Endothelial cell of umbilical vein (primary cell): ENCODE results near the gene SIRPA.

Experiments used
- CTCF ChIP-seq, 2 donors: IDR thresholded peaks; 1 replicate in 1 of 2; 2 replicates in 1 of 2; pipeline ENCODE4 v1.5.1; 2011; ENCODE audit warnings: low read length in 2 of 2, mild to moderate bottlenecking in 2 of 2, moderate library complexity in 2 of 2, control low read depth in 1 of 2, inconsistent platforms in 1 of 2, low read depth in 1 of 2; ENCODE audit not compliant: insufficient read depth in 1 of 2; ENCODE audit errors: extremely low read depth in 1 of 2
- POLR2A ChIP-seq: IDR thresholded peaks from 2 replicates; pipeline ENCODE4 v1.6.1; 2012; ENCODE audit warnings: low read depth, mild to moderate bottlenecking, control low read depth, low read length
- POLR2AphosphoS5 ChIP-seq: IDR thresholded peaks from 2 replicates; pipeline ENCODE4 v1.6.1; 2012; ENCODE audit warnings: low read depth, mild to moderate bottlenecking, control low read depth, low read length, moderate library complexity; ENCODE audit not compliant: insufficient read depth

DNA sequence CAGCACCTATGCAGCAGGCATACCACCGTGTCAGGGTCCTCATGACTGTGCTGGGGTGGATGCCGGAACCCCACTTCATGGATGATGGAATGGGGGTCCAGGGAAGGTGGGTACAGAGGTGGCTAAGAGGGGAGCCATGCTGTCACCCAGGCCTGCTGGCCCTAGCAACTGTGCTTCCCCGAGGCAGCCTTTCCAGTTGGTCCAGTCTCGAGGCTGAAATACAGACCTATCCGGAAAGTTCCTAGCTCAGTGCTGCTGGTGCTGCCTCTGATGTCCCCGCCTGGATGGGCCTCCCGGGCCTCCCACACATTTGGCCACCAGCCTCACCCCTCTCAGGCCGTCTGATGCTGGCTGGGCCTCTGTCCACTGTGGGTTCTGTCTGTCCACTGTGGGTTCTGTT, 17.4 kb downstream of the SIRPA start:
- TF ChIP-seq CTCF (IDR thresholded peaks at IDR 0.05; ENCODE audit: extremely low read depth in 1 of 2, insufficient read depth in 1 of 2, low read depth in 1 of 2, low read length in 2 of 2) (no peak), POLR2A (no peak), POLR2AphosphoS5 (no peak)
